HG03354 (cell line): ENCODE measurements around the gene GRK4.

ENCODE experiments used
- ATAC-seq: cut with Tn5 transposase; IDR thresholded peaks from one replicate; pipeline ENCODE4 v1.9.1; 2021; ENCODE audit warnings: mild to moderate bottlenecking; ENCODE audit not compliant: unreplicated experiment, poor library complexity, severe bottlenecking

The GRK4 gene

DNA sequence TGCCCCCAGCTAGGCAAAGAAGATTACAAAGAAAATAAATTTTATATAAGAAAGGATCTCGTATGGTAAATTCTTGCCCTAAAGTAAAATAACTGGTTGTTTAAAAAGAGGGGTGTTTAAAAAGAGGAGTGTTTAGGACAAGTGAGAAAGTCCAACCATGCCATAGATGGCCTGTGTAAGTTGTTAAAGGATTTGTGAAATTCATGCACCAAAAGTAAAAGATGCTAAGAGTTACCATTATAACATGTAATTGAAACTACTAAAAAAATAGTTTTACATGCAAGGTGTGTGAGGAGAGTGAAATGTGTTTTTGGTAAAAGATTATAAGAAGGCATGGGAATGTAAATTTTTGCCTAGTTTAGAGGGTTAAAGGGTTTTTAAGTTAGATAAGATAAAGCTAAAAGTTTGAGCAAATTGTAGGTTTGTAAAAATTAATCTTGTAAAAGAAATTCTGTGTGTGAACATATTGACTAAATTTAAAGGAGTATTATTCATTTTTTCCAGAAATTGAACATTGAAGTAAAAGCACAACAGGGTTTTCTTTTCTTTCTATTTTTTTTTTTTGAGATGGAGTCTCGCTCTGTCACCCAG is 90.9 kb downstream of the GRK4 start:
- no peak for ATAC-seq

- ATAC-seq: no peak
Measured at GRCh38 chr4:3059943-3060342, 96.6 kb downstream of the GRK4 start.

DNA sequence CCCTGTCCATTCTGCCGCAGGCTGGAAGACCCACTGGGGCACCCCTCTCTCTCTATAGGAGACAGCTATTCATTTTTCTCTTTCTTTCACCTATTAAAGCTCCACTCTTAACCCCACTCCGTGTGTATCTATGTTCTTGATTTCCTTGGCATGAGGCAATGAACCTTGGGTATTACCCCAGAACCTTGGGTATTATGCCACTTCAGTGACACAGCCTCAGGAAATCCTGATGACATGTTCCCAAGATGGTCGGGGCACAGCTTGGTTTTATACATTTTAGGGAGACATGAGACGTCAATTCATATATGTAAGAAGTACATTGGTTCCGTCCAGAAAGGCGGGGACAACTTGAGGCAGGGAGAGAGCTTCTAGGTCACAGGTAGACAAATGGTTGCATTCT is 97.6 kb downstream of the GRK4 start:
- ATAC-seq: no peak

GRCh38 chr4:3062471-3062870 is 99.1 kb downstream of the GRK4 start:
- ATAC-seq: no peak

GRCh38 chr4:3065551-3065950 is 102.2 kb downstream of the GRK4 start:
- ATAC-seq: no peak

DNA sequence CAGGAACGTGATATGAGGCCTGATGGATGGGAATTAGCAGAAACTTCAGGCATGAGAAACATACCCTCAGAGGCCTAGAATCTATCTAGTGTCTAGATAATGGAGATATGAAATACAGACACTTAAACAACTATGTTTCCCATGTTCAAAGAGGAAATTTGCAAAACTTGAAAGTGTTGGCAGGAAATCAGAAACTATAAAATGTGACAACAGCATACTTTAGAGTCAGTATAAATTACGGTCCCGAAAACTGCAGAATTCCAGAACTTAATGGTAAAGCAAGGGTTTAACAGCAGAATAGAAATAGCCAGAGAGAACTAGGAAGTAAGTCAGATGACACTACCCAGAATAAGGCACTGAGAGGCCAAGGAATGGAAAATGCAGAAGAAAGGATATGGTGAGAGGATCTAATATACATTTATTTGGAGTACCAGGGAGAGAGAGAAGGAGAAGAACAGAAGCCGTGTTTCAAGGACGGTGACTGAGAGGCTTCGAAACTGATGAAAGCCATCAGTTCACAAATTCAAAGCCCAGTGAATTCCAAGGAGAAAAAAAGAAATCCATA is 103.5 kb downstream of the GRK4 start:
- ATAC-seq: no peak

DNA sequence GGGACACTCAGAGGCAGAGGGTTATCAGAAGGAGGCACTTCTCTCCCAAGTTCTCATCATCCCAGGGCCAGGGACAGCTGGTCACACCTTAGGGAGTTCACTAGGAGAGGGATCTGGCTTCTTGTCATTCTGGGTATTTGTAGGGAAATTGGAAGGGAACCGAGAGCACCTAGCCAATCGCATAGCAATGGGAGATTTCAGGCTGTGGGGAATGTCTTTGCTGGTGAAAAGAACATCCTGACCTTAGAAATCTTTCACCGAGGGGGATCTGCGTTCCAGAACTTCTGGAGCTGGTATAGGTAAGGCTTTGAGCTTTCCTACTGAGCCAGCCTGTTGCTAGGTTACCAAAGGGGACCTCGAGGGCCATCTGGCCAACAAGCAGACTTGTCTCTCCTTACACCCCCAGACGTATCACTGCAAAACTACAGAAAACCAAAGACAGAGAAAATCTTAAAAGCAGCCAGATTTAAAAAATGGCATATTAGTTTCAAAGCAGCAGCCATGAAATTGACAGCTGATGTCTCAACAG is 104.2 kb downstream of the GRK4 start:
- ATAC-seq: no peak

DNA sequence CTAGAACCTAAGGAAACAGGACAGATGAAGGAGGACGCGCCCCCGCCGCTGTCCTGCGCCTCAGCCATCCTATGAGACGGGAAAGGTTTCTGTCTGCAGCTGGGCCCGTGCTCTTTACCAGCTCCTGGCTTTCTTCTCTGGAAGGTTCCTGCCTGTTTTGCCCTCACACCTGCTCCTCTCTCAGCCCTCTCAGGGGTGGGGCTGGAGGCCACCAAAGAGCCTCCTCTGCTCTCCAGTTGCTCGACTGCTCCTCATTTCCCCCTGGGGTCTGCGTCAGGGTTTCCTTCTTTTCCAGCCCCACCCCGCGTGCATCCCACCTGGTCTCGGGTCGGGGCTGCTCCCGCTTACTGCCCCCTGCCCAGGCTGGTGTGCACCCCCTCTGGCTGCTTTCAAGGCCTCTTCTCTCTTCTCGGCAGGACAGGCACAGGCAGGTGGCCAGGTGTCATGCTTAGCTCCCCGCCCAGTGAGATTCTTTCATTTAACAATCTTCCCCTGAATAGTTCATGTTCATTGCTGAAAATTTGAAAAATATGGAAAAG is 106.4 kb downstream of the GRK4 start:
- no peak for ATAC-seq

DNA sequence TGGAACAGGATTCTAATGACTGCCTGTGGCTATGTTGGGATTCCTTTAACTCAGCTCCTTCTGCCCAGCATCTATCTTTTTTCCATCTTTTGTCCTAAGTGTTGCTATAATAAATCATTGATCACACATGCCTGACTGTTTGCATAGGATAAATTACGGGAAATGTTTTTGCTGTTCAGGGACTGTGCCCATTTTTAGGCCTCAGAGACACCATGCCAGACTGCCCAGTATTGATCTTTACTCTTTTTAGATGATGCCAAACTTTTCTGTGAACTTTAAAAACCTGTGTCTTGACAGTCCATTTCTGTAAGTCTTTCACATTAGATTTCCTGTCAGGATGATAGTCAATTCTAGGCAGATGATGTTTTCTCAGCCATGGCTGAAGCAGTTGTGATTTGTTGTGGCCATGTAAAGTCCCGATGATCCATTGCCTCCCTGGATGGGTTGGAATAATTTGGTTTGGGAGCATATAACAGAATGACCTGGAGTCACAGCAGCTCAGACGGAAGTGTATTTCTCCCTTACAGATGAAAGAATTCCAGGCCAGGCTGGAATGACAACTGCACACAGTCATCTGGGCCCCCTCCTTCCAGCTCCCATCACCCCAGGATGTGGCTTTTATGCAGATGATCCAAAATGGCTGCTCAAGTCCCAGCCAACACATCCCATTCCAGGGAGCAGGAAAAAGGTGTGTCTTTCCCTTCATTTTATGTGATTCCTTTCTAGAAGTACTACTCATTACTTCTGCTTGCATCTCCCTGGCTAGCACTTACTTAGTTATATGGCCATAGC is 107.5 kb downstream of the GRK4 start:
- ATAC-seq: no peak

DNA sequence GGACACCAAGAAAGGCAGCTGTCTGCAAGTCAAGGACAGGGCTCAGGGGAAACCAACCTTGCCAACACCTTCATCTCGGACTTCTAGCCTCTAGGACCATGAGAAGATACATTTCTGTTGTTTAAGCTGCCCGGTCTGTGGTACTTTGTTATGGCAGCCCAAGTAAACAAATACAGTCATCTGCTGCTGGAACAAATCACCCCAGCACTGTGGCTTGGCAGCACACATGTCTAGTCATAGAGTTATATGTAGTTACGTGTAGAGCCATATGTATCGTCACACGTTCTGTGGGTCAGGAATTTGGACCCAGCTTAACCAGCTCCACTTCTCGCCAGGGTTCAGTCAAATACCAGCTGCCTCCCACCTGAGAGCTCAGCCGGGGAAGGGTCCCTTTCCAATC is 108.4 kb downstream of the GRK4 start:
- no peak for ATAC-seq

GRCh38 chr4:3073158-3074077 is 110.0 kb downstream of the GRK4 start:
- ATAC-seq: peak; percentile 18

DNA sequence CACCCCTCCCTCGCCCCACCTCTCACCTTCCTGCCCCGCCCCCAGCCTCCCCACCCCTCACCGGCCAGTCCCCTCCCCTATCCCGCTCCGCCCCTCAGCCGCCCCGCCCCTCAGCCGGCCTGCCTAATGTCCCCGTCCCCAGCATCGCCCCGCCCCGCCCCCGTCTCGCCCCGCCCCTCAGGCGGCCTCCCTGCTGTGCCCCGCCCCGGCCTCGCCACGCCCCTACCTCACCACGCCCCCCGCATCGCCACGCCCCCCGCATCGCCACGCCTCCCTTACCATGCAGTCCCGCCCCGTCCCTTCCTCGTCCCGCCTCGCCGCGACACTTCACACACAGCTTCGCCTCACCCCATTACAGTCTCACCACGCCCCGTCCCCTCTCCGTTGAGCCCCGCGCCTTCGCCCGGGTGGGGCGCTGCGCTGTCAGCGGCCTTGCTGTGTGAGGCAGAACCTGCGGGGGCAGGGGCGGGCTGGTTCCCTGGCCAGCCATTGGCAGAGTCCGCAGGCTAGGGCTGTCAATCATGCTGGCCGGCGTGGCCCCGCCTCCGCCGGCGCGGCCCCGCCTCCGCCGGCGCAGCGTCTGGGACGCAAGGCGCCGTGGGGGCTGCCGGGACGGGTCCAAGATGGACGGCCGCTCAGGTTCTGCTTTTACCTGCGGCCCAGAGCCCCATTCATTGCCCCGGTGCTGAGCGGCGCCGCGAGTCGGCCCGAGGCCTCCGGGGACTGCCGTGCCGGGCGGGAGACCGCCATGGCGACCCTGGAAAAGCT is 110.9 kb downstream of the GRK4 start, which contains the start of the genes HTT and HTT-AS:
HTT (plus strand) TSS at position 604 of the 768 bp plus-strand sequence; CDS start at position 749, 145 bp downstream.
HTT-AS (minus strand) TSS at position 461 of the 768 bp plus-strand sequence.
- ATAC-seq: peak; percentile 76

GRCh38 chr4:3074846-3075651 is 111.7 kb downstream of the GRK4 start:
- ATAC-seq: peak; percentile 18

- ATAC-seq: no peak
Measured at GRCh38 chr4:3075652-3075981, 112.2 kb downstream of the GRK4 start.

GRCh38 chr4:3077796-3078195 is 114.4 kb downstream of the GRK4 start:
- ATAC-seq: peak; percentile 30

DNA sequence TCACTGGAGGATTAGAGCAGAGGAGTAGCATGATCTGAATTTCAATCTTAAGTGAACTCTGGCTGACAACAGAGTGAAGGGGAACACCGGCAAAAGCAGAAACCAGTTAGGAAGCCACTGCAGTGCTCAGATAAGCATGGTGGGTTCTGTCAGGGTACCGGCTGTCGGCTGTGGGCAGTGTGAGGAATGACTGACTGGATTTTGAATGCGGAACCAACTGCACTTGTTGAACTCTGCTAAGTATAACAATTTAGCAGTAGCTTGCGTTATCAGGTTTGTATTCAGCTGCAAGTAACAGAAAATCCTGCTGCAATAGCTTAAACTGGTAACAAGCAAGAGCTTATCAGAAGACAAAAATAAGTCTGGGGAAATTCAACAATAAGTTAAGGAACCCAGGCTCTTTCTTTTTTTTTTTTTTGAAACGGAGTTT is 116.3 kb downstream of the GRK4 start:
- ATAC-seq: peak; percentile 27

- no peak for ATAC-seq
Measured at GRCh38 chr4:3082925-3083515, 119.6 kb downstream of the GRK4 start.

GRCh38 chr4:3083732-3084131 is 120.4 kb downstream of the GRK4 start:
- no peak for ATAC-seq
